Liver (tissue), 9 donors: Measurements from ENCODE around the gene CCDC186. TPM values are rescaled to one million over a fixed set of nuclear protein-coding genes. Genes with fewer than 3 reads are reported as not detected.

ENCODE experiments used
- DNase-seq: peaks from one replicate; pipeline ENCODE4 v3.0.0-alpha.2; 2017; ENCODE audit warnings: low spot score
- H3K27ac ChIP-seq, 2 donors: one replicate each; pipeline ENCODE4 v1.7.0; 2013; ENCODE audit warnings: inconsistent platforms in 2 of 2, low read length in 2 of 2, control low read depth in 1 of 2, low read depth in 1 of 2, mild to moderate bottlenecking in 1 of 2
- H3K27me3 ChIP-seq, 4 donors: one replicate each; pipeline versions ENCODE4 v1.6.1 to v1.7.0; 2013; ENCODE audit warnings: low read length in 3 of 4, inconsistent platforms in 1 of 4, mild to moderate bottlenecking in 1 of 4, moderate library complexity in 1 of 4; ENCODE audit not compliant: control insufficient read depth in 4 of 4, insufficient read depth in 4 of 4
- H3K36me3 ChIP-seq, 4 donors: one replicate each; pipeline versions ENCODE4 v1.6.1 to v1.7.0; 2013; ENCODE audit warnings: low read length in 3 of 4, mild to moderate bottlenecking in 3 of 4, low read depth in 1 of 4, moderate library complexity in 1 of 4; ENCODE audit not compliant: control insufficient read depth in 4 of 4, insufficient read depth in 3 of 4
- H3K4me1 ChIP-seq, 4 donors: one replicate each; pipeline versions ENCODE4 v1.6.1 to v1.7.0; 2013; ENCODE audit warnings: low read length in 3 of 4, mild to moderate bottlenecking in 3 of 4, moderate library complexity in 1 of 4; ENCODE audit not compliant: control insufficient read depth in 4 of 4, insufficient read depth in 4 of 4
- H3K4me3 ChIP-seq, 3 donors: one replicate each; pipeline versions ENCODE4 v1.6.1 to v1.7.0; 2013; ENCODE audit warnings: low read length in 3 of 3, control low read depth in 1 of 3, low read depth in 1 of 3, mild to moderate bottlenecking in 1 of 3
- H3K9ac ChIP-seq, 2 donors: one replicate each; pipeline ENCODE4 v1.7.0; 2013; ENCODE audit warnings: low read length in 2 of 2, mild to moderate bottlenecking in 2 of 2, moderate library complexity in 2 of 2, control low read depth in 1 of 2, low read depth in 1 of 2
- H3K9me3 ChIP-seq, 4 donors: one replicate each; pipeline versions ENCODE4 v1.6.1 to v1.7.0; 2013; ENCODE audit warnings: low read length in 3 of 4; ENCODE audit not compliant: control insufficient read depth in 4 of 4
- FOXA1 ChIP-seq: IDR thresholded peaks from 2 replicates; pipeline ENCODE4 v1.6.1; 2016; ENCODE audit warnings: antibody characterized with exemption
- FOXA2 ChIP-seq: IDR thresholded peaks from 2 replicates; pipeline ENCODE4 v1.6.1; 2016; ENCODE audit warnings: antibody characterized with exemption
- HNF4A ChIP-seq, 2 donors: conservative IDR thresholded peaks; 2 replicates each; pipeline ENCODE4 v1.6.1; 2016; ENCODE audit warnings: antibody characterized with exemption in 2 of 2, mild to moderate bottlenecking in 2 of 2
- HNF4G ChIP-seq: IDR thresholded peaks from 2 replicates; pipeline ENCODE4 v1.6.1; 2016; ENCODE audit warnings: antibody characterized with exemption
- JUND ChIP-seq, 2 donors: IDR thresholded peaks; 2 replicates each; pipeline ENCODE4 v1.6.1; 2016; ENCODE audit warnings: antibody characterized with exemption in 2 of 2
- MAX ChIP-seq: IDR thresholded peaks from 2 replicates; pipeline ENCODE4 v1.6.1; 2016; ENCODE audit warnings: antibody characterized with exemption
- NR2F2 ChIP-seq: IDR thresholded peaks from 2 replicates; pipeline ENCODE4 v1.6.1; 2016; ENCODE audit warnings: antibody characterized with exemption
- RAD21 ChIP-seq, 2 donors: IDR thresholded peaks; 2 replicates each; pipeline ENCODE4 v1.6.1; 2016; ENCODE audit warnings: antibody characterized with exemption in 2 of 2, mild to moderate bottlenecking in 2 of 2
- SP1 ChIP-seq: IDR thresholded peaks from 2 replicates; pipeline ENCODE4 v1.6.1; 2018; ENCODE audit warnings: antibody characterized with exemption, mild to moderate bottlenecking
- YY1 ChIP-seq: IDR thresholded peaks from 2 replicates; pipeline ENCODE4 v1.6.1; 2016; ENCODE audit warnings: antibody characterized with exemption, mild to moderate bottlenecking
- WGBS: extraction: QIAGEN DNeasy Blood & Tissue Kit; methylation state at CpG from one replicate; pipeline ENCODE4 v1.1.7; 2013; 5-methylcytosine and 5-hydroxymethylcytosine counted together
- polyA plus RNA-seq, 2 donors: library from polyadenylated mRNA; stranded (reverse) in 1 of 2; unstranded in 1 of 2; fragments of 200-250 nt in 1 of 2; fragments of >200 nt in 1 of 2; fragmentation: Nextera tagmentation in 1 of 2; extraction: Ambion mirVana in 1 of 2; gene quantifications; one replicate each; pipeline versions ENCODE4 v1.2.1 to v1.2.3, GENCODE V29; 2013 to 2015
- total RNA-seq, 2 donors: library from RNA; depleted of rRNA; stranded (reverse); fragments of >200 nt; gene quantifications; one replicate each; pipeline ENCODE4 v1.2.3, GENCODE V29; 2014
- TF ChIP-seq, protein P1 (sequence below): IDR thresholded peaks from 2 replicates; pipeline ENCODE4 v1.6.1; 2016; ENCODE audit warnings: antibody characterized with exemption
- TF ChIP-seq, protein P2 (sequence below): IDR thresholded peaks from 2 replicates; pipeline ENCODE4 v1.6.1; 2016; ENCODE audit warnings: antibody characterized with exemption, mild to moderate bottlenecking
- TF ChIP-seq, protein P3 (sequence below): IDR thresholded peaks from 2 replicates; pipeline ENCODE4 v1.6.1; 2016; ENCODE audit warnings: antibody characterized with exemption
- TF ChIP-seq, protein P4 (sequence below): fragments of 150-350 bp; IDR thresholded peaks from 2 replicates; pipeline ENCODE4 v1.5.1; 2017; ENCODE audit warnings: improper control_type of control experiment, low read depth, low read length; ENCODE audit not compliant: missing input control
- donor health status: healthy.
- donor health status: healthy.
- donor health status: healthy.
- donor health status: healthy.
- donor health status: healthy.

Gene CCDC186
- total and polyA plus RNA-seq, 4 donors: 1.9 to 11.6 (median 6.1) TPM

GRCh38 chr10:114087255-114087654, 86.7 kb downstream of the CCDC186 start:
- H3K36me3 ChIP-seq: no peaks in the 10 kb centered on the region
- no peaks in the 10 kb centered on the region for H3K9me3 ChIP-seq
- 81% methylated on average over 5 of the region's 5 CpGs for WGBS
- DNase-seq: no peak
- H3K9ac ChIP-seq: no peak overlapping the region
- TF ChIP-seq NR2F2: no peak
- TF ChIP-seq, protein P1, sequence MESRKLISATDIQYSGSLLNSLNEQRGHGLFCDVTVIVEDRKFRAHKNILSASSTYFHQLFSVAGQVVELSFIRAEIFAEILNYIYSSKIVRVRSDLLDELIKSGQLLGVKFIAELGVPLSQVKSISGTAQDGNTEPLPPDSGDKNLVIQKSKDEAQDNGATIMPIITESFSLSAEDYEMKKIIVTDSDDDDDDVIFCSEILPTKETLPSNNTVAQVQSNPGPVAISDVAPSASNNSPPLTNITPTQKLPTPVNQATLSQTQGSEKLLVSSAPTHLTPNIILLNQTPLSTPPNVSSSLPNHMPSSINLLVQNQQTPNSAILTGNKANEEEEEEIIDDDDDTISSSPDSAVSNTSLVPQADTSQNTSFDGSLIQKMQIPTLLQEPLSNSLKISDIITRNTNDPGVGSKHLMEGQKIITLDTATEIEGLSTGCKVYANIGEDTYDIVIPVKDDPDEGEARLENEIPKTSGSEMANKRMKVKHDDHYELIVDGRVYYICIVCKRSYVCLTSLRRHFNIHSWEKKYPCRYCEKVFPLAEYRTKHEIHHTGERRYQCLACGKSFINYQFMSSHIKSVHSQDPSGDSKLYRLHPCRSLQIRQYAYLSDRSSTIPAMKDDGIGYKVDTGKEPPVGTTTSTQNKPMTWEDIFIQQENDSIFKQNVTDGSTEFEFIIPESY: no peak
- no peak for TF ChIP-seq HNF4G
- no peak for TF ChIP-seq YY1
- no peak overlapping the region for H3K27ac ChIP-seq
- no peaks in the 10 kb centered on the region for H3K27me3 ChIP-seq
- no peak overlapping the region for H3K4me3 ChIP-seq
- H3K4me1 ChIP-seq: no peaks in the 10 kb centered on the region

DNA sequence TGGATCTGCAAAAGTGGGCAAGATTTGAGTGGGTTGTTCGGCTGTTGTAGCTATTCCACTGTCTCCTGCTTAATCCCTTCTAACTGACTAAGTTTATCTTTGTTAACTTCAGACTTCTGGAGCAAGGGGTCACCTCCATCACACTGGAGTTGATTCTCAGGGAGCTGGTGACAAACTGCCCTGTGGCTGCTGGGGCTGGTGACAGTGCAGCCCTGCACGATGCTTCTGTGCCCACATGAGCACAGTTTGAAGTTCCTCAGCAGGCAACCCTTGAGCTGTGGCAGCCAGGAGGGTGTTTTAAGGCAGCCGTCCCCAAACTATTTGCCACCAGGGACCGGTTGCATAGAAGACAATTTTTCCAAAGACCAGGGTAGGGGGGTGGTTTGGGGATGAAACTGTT, 89.8 kb downstream of the CCDC186 start:
- 93% methylated on average over 4 of the region's 4 CpGs for WGBS

More for the DNA sequence above, 89.8 kb downstream of the CCDC186 start:
- Histone ChIP-seq H3K27me3 (no peaks in the 10 kb centered on the region), H3K27ac (no peak overlapping the region), H3K4me3 (no peak overlapping the region), H3K4me1 (no peaks in the 10 kb centered on the region), H3K9me3 (no peaks in the 10 kb centered on the region), H3K36me3 (no peaks in the 10 kb centered on the region), H3K9ac (no peak overlapping the region)
- TF ChIP-seq NR2F2 (no peak), RAD21 (IDR thresholded peaks at IDR 0.05) (no peak), SP1 (no peak), JUND (IDR thresholded peaks at IDR 0.05) (no peak), HNF4A (conservative IDR thresholded peaks at IDR 0.05) (no peak), MAX (no peak), FOXA2 (no peak), FOXA1 (no peak), HNF4G (no peak)
- TF ChIP-seq, protein P2, sequence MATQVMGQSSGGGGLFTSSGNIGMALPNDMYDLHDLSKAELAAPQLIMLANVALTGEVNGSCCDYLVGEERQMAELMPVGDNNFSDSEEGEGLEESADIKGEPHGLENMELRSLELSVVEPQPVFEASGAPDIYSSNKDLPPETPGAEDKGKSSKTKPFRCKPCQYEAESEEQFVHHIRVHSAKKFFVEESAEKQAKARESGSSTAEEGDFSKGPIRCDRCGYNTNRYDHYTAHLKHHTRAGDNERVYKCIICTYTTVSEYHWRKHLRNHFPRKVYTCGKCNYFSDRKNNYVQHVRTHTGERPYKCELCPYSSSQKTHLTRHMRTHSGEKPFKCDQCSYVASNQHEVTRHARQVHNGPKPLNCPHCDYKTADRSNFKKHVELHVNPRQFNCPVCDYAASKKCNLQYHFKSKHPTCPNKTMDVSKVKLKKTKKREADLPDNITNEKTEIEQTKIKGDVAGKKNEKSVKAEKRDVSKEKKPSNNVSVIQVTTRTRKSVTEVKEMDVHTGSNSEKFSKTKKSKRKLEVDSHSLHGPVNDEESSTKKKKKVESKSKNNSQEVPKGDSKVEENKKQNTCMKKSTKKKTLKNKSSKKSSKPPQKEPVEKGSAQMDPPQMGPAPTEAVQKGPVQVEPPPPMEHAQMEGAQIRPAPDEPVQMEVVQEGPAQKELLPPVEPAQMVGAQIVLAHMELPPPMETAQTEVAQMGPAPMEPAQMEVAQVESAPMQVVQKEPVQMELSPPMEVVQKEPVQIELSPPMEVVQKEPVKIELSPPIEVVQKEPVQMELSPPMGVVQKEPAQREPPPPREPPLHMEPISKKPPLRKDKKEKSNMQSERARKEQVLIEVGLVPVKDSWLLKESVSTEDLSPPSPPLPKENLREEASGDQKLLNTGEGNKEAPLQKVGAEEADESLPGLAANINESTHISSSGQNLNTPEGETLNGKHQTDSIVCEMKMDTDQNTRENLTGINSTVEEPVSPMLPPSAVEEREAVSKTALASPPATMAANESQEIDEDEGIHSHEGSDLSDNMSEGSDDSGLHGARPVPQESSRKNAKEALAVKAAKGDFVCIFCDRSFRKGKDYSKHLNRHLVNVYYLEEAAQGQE: no peak
- TF ChIP-seq, protein P1: no peak
- TF ChIP-seq, protein P3, sequence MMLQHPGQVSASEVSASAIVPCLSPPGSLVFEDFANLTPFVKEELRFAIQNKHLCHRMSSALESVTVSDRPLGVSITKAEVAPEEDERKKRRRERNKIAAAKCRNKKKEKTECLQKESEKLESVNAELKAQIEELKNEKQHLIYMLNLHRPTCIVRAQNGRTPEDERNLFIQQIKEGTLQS: no peak
- TF ChIP-seq, protein P4, sequence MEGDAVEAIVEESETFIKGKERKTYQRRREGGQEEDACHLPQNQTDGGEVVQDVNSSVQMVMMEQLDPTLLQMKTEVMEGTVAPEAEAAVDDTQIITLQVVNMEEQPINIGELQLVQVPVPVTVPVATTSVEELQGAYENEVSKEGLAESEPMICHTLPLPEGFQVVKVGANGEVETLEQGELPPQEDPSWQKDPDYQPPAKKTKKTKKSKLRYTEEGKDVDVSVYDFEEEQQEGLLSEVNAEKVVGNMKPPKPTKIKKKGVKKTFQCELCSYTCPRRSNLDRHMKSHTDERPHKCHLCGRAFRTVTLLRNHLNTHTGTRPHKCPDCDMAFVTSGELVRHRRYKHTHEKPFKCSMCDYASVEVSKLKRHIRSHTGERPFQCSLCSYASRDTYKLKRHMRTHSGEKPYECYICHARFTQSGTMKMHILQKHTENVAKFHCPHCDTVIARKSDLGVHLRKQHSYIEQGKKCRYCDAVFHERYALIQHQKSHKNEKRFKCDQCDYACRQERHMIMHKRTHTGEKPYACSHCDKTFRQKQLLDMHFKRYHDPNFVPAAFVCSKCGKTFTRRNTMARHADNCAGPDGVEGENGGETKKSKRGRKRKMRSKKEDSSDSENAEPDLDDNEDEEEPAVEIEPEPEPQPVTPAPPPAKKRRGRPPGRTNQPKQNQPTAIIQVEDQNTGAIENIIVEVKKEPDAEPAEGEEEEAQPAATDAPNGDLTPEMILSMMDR: no peak
- no peak for DNase-seq
